Hepatocyte (in vitro differentiated cells): Measurements from ENCODE around the gene HECW1. TPM values are rescaled to one million over a fixed set of nuclear protein-coding genes. Genes with fewer than 3 reads are reported as not detected.
"Not testable (repeated sequence)": the region's sequence is repeated elsewhere in the genome, so short reads cannot be mapped to it uniquely, and the experiment has no call there.

Experiments used
- DNase-seq: peaks from one replicate; pipeline ENCODE4 v3.0.0-alpha.2; 2016; ENCODE audit warnings: low spot score
- H2AFZ ChIP-seq: fragments of 200-600 bp; sonication (generic); 2 replicates; pipeline ENCODE4 v1.6.0; 2016; ENCODE audit warnings: antibody characterized with exemption, mild to moderate bottlenecking
- H3K27ac ChIP-seq: fragments of 200-600 bp; sonication (generic); 2 replicates; pipeline ENCODE4 v1.5.1; 2016; ENCODE audit warnings: mild to moderate bottlenecking
- H3K27me3 ChIP-seq: fragments of 200-600 bp; sonication (generic); 2 replicates; pipeline ENCODE4 v1.6.1; 2016
- H3K36me3 ChIP-seq: fragments of 200-600 bp; sonication (generic); replicated peaks from 2 replicates; pipeline ENCODE4 v1.5.1; 2016; ENCODE audit warnings: low read depth; ENCODE audit not compliant: insufficient read depth
- H3K4me1 ChIP-seq: fragments of 200-600 bp; sonication (generic); 2 replicates; pipeline ENCODE4 v1.5.1; 2016; ENCODE audit warnings: mild to moderate bottlenecking, moderate library complexity; ENCODE audit not compliant: insufficient read depth
- H3K4me2 ChIP-seq: fragments of 200-600 bp; sonication (generic); 2 replicates; pipeline ENCODE4 v1.6.0; 2016
- H3K4me3 ChIP-seq: fragments of 200-600 bp; sonication (generic); 2 replicates; pipeline ENCODE4 v1.5.1; 2016; ENCODE audit warnings: mild to moderate bottlenecking
- H3K79me2 ChIP-seq: fragments of 200-600 bp; sonication (generic); 2 replicates; pipeline ENCODE4 v1.6.0; 2017; ENCODE audit warnings: mild to moderate bottlenecking
- H3K9me2 ChIP-seq: fragments of 200-600 bp; sonication (generic); replicated peaks from 2 replicates; pipeline ENCODE4 v1.6.0; 2017; ENCODE audit warnings: mild to moderate bottlenecking; ENCODE audit not compliant: insufficient read depth
- H3K9me3 ChIP-seq: fragments of 200-600 bp; sonication (generic); 2 replicates; pipeline ENCODE4 v1.5.1; 2016; ENCODE audit warnings: low read depth, mild to moderate bottlenecking
- H4K20me1 ChIP-seq: fragments of 200-600 bp; sonication (generic); 2 replicates; pipeline ENCODE4 v1.6.0; 2016; ENCODE audit warnings: mild to moderate bottlenecking; ENCODE audit not compliant: insufficient read depth, poor library complexity, severe bottlenecking
- EZH2 ChIP-seq: fragments of 200-600 bp; sonication (generic); IDR thresholded peaks from 2 replicates; pipeline ENCODE4 v1.6.1; 2016; ENCODE audit warnings: antibody characterized with exemption, mild to moderate bottlenecking, borderline replicate concordance
- EZH2phosphoT487 ChIP-seq: fragments of 200-600 bp; sonication (generic); IDR thresholded peaks from one replicate; pipeline ENCODE4 v1.6.1; 2018; ENCODE audit warnings: antibody characterized with exemption, mild to moderate bottlenecking, low read depth, moderate library complexity; ENCODE audit not compliant: unreplicated experiment, severe bottlenecking
- WGBS: methylation state at CpG from one replicate; pipeline ENCODE4 v1.1.6; 2016; ENCODE audit warnings: low lambda C conversion rate; ENCODE audit errors: missing lambda C conversion rate; 5-methylcytosine and 5-hydroxymethylcytosine counted together
- polyA plus RNA-seq: library from polyadenylated mRNA; unstranded; fragments of >200 nt; fragmentation: Nextera tagmentation; extraction: Ambion mirVana; gene quantifications from 2 replicates; pipeline ENCODE4 v1.2.1, GENCODE V29; 2016
- total RNA-seq: library from RNA; depleted of rRNA; stranded (reverse); fragments of >200 nt; gene quantifications from 2 replicates; pipeline ENCODE4 v1.2.3, GENCODE V29; 2014
- TF ChIP-seq, protein P1 (sequence below): fragments of 200-600 bp; sonication (generic); IDR thresholded peaks from 2 replicates; pipeline ENCODE4 v1.5.1; 2016; ENCODE audit warnings: antibody characterized with exemption, mild to moderate bottlenecking; ENCODE audit not compliant: poor library complexity

Gene HECW1
- total and polyA plus RNA-seq, 2 experiments from 2014 or later, result 1.5 to 7.6 TPM

DNA sequence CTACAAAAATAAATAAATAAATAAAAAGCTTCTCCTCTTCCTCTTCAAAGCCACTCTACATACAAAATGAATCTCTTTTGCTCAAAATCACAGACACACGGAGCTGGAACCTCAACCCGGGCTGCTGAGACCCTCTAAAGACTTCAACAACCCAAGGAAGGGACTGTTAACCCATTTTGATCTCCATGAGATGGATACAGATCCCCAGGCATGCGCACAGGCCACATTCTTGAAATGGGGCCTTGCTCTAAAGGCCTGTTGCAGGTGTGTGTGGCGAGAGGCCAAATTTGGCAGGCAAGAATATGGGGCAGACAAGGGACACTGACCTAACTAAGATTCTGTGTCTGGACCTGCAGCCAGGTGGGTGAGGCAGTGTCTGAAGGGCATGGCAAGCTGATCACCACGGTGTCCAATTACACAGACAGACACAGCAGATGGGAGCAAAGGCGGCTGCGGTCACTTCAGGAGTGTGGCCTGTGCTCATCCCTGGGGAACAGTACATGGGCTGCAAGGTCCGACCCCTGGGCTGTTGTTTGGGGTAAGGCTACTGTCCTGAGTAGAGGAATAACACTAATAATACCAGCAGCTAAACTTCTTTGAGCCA lies 219.8 kb downstream of the HECW1 start:
- no peak overlapping the region for H3K4me2 ChIP-seq
- 90% methylated on average over 8 of the region's 8 CpGs for WGBS

DNA sequence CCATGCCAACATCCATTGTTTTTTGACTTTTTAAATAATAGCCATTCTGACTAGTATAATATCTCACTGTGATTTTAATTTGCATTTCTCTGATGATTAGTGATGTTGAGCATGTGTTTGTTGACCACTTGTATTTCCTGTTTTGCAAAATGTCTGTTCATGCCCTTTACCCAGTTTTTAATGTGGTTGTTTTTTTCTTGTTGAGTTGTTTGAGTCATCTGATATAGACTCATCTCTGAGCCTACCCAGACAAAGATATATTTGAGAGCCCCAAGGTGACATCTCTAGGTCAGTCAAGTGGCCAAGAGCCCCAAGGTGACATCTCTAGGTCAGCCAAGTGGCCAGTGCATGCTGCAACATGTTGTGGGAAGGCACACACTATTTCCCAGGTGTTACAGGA lies 224.7 kb downstream of the HECW1 start:
- Histone ChIP-seq H3K27me3 (no peaks in the 10 kb centered on the region), H3K9me3 (no peaks in the 10 kb centered on the region), H3K4me2 (no peak overlapping the region), H4K20me1 (no peaks in the 10 kb centered on the region), H3K4me1 (no peaks in the 10 kb centered on the region), H3K36me3 (no peaks in the 10 kb centered on the region), H3K4me3 (no peak overlapping the region), H2AFZ (no peak overlapping the region), H3K79me2 (no peaks in the 10 kb centered on the region), H3K9me2 (no peaks in the 10 kb centered on the region), H3K27ac (no peak overlapping the region)
- DNase-seq, result no peak
- TF ChIP-seq EZH2, result no peak

More for the DNA sequence above, 219.8 kb downstream of the HECW1 start:
- Histone ChIP-seq H2AFZ (no peak overlapping the region), H3K36me3 (no peaks in the 10 kb centered on the region), H3K9me3 (no peaks in the 10 kb centered on the region), H3K9me2 (no peaks in the 10 kb centered on the region), H3K4me1 (no peaks in the 10 kb centered on the region), H3K79me2 (no peaks in the 10 kb centered on the region), H4K20me1 (no peaks in the 10 kb centered on the region), H3K4me3 (no peak overlapping the region), H3K27me3 (no peaks in the 10 kb centered on the region), H3K27ac (no peak overlapping the region)
- no peak for TF ChIP-seq EZH2
- TF ChIP-seq EZH2phosphoT487, result no peak
- TF ChIP-seq, protein P1, sequence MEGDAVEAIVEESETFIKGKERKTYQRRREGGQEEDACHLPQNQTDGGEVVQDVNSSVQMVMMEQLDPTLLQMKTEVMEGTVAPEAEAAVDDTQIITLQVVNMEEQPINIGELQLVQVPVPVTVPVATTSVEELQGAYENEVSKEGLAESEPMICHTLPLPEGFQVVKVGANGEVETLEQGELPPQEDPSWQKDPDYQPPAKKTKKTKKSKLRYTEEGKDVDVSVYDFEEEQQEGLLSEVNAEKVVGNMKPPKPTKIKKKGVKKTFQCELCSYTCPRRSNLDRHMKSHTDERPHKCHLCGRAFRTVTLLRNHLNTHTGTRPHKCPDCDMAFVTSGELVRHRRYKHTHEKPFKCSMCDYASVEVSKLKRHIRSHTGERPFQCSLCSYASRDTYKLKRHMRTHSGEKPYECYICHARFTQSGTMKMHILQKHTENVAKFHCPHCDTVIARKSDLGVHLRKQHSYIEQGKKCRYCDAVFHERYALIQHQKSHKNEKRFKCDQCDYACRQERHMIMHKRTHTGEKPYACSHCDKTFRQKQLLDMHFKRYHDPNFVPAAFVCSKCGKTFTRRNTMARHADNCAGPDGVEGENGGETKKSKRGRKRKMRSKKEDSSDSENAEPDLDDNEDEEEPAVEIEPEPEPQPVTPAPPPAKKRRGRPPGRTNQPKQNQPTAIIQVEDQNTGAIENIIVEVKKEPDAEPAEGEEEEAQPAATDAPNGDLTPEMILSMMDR, result no peak
- DNase-seq, result no peak

DNA sequence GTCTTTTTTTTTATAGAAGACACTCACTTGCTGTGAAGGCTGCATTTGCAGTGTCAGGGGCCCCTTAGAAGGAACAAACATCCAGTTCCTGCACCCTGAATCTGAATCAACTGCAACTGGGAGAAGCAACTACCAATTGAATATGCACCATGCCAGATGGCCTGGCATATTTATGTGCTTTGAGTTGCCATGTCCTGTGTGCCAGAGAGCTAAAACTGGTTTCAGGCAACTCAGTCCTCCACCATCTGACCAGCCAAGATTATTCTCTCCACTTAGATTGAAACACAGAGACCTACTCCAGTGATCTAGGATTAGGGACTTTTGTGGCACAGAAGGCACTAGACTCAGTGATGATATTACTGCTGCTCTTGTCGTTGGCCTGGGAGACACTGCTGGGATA lies 225.4 kb downstream of the HECW1 start:
- no peaks in the 10 kb centered on the region for H3K27me3 ChIP-seq
- no peak overlapping the region for H3K4me3 ChIP-seq
- no peaks in the 10 kb centered on the region for H3K4me1 ChIP-seq
- no peak for DNase-seq
- no peaks in the 10 kb centered on the region for H3K79me2 ChIP-seq
- H3K36me3 ChIP-seq, result no peaks in the 10 kb centered on the region
- no peaks in the 10 kb centered on the region for H3K9me3 ChIP-seq
- H3K4me2 ChIP-seq, result no peak overlapping the region
- TF ChIP-seq, protein P1, result no peak
- TF ChIP-seq EZH2phosphoT487, result no peak
- TF ChIP-seq EZH2, result no peak
- no peak overlapping the region for H2AFZ ChIP-seq
- H3K9me2 ChIP-seq, result no peaks in the 10 kb centered on the region
- H3K27ac ChIP-seq, result no peak overlapping the region
- WGBS, result 21% methylated on average over 1 of the region's 1 CpG
- H4K20me1 ChIP-seq, result no peaks in the 10 kb centered on the region

DNA sequence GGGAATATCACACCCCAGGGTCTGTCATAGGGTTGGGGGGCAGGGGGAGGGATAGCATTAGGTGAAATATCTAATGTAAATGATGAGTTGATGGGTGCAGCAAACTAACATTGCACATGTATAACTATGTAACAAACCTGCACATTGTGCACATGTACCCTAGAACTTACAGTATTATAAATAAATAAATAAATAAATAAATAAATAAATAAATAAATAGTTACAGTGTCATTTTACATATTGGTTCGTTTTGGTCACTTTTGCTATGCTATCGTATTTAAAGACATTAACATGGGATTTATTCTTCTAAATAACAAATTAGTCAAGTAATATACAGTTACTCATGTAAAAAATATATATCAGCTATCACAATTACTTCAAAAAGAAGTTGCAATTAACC lies 228.7 kb downstream of the HECW1 start:
- H3K27ac ChIP-seq, result no peak overlapping the region
- H4K20me1 ChIP-seq, result no peaks in the 10 kb centered on the region
- no peak overlapping the region for H3K4me2 ChIP-seq
- DNase-seq, result no peak
- no peak overlapping the region for H3K4me3 ChIP-seq
- no peaks in the 10 kb centered on the region for H3K79me2 ChIP-seq
- no peak overlapping the region for H2AFZ ChIP-seq
- no peaks in the 10 kb centered on the region for H3K4me1 ChIP-seq
- H3K27me3 ChIP-seq, result no peaks in the 10 kb centered on the region
- 89% methylated on average over 2 of the region's 2 CpGs for WGBS
- H3K36me3 ChIP-seq, result no peaks in the 10 kb centered on the region
- TF ChIP-seq, protein P1, result no peak
- no peaks in the 10 kb centered on the region for H3K9me3 ChIP-seq
- H3K9me2 ChIP-seq, result no peaks in the 10 kb centered on the region

DNA sequence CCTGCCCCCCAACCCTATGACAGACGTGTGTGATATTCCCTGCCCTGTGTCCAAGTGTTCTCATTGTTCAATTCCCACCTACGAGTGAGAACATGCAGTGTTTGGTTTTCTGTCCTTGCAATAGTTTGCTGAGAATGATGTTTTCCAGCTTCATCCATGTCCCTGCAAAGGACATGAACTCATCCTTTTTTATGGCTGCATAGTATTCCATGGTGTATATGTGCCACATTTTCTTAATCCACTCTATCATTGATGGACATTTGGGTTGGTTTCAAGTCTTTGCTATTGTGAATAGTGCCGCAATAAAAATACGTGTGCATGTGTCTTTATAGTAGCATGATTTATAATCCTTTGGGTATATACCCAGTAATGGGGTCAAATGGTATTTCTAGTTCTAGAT lies 231.0 kb downstream of the HECW1 start:
- not testable (repeated sequence) for H3K9me3 ChIP-seq, H4K20me1 ChIP-seq, DNase-seq, H3K36me3 ChIP-seq, H3K4me1 ChIP-seq, H3K4me3 ChIP-seq, H3K27me3 ChIP-seq, H3K27ac ChIP-seq, H3K9me2 ChIP-seq, H3K79me2 ChIP-seq, H3K4me2 ChIP-seq, H2AFZ ChIP-seq
- WGBS, result 91% methylated on average over 4 of the region's 4 CpGs

DNA sequence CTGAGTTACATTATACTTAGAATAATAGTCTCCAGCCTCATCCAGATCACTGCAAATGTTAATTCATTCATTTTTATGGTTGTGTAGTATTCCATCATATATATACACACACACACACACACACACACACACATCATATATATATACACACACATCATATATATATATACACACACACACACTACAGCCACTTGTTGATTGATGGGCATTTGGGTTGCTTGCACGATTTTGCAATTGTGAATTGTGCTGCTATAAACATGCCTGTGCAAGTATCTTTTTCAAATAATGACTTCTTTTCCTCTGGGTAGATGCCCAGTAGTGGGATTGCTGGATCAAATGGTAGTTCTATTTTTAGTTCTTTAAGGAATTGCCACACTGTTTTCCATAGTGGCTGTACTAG lies 233.2 kb downstream of the HECW1 start:
- not testable (repeated sequence) for H4K20me1 ChIP-seq, H3K9me3 ChIP-seq
- 82% methylated on average over 1 of the region's 1 CpG for WGBS

More for the DNA sequence above, 233.2 kb downstream of the HECW1 start:
- not testable (repeated sequence) for H3K27me3 ChIP-seq, H3K4me2 ChIP-seq, DNase-seq, H3K36me3 ChIP-seq, H3K27ac ChIP-seq, H3K4me3 ChIP-seq, H3K4me1 ChIP-seq, H3K79me2 ChIP-seq, H2AFZ ChIP-seq, H3K9me2 ChIP-seq
